ENCODE measurements around the gene FAM110C. TPM values are rescaled to one million over a fixed set of nuclear protein-coding genes. Genes with fewer than 3 reads are reported as not detected.
A peak's percentile ranks its signal among the peaks of the same experiment; 100 is the strongest.

The FAM110C gene
- total RNA-seq, 2 experiments from 2014 or later: 0.79 to 0.96 TPM

- ChIA-PET POLR2A (no interaction called here), CTCF (no interaction called here)
- Mint-ChIP-seq H3K9me3 (no peaks in the 10 kb centered on the region), H3K4me3 (no peak overlapping the region), H3K4me1 (ENCODE audit: low read depth) (peaks cover 16% of the 10 kb centered on the region), H3K27ac (no peak overlapping the region), H3K27me3 (peaks cover 28% of the 10 kb centered on the region), H3K36me3 (ENCODE audit: low read depth) (no peaks in the 10 kb centered on the region)
- intact Hi-C loops (cut with micrococcal nuclease): no loop called here
- ATAC-seq (no peak), DNase-seq (no peak)
- no peak for TF ChIP-seq CTCF (IDR thresholded peaks at IDR 0.05)
Observed at GRCh38 chr2:40465-40864, 5.8 kb downstream of the FAM110C start.

GRCh38 chr2:38155-38554 is 8.2 kb downstream of the FAM110C start:
- no peak for ATAC-seq
- ChIA-PET CTCF (no interaction called here), POLR2A (no interaction called here)
- Mint-ChIP-seq H3K9me3 (no peaks in the 10 kb centered on the region), H3K36me3 (ENCODE audit: low read depth) (no peaks in the 10 kb centered on the region), H3K27ac (no peak overlapping the region), H3K4me1 (ENCODE audit: low read depth) (peaks cover 25% of the 10 kb centered on the region), H3K27me3 (peaks cover 11% of the 10 kb centered on the region), H3K4me3 (no peak overlapping the region)
- no peak for TF ChIP-seq CTCF (IDR thresholded peaks at IDR 0.05)
- intact Hi-C loops (cut with micrococcal nuclease): no loop called here
- no peak for DNase-seq

GRCh38 chr2:36318-36717 is 10.0 kb downstream of the FAM110C start:
- POLR2A ChIA-PET: interaction anchor here (1.4 kb wide), 1 partner anchor 9 kb away, joined by 3 read pairs; the partner anchor contains the start of gene FAM110C
- Mint-ChIP-seq H3K9me3 (no peaks in the 10 kb centered on the region), H3K27ac (no peak overlapping the region), H3K36me3 (ENCODE audit: low read depth) (no peaks in the 10 kb centered on the region), H3K4me1 (ENCODE audit: low read depth) (peaks cover 23% of the 10 kb centered on the region), H3K4me3 (no peak overlapping the region), H3K27me3 (peaks cover 8% of the 10 kb centered on the region)
- intact Hi-C loops (cut with micrococcal nuclease): no loop called here
- ATAC-seq (no peak), DNase-seq (no peak)
- CTCF ChIA-PET: no interaction called here
- no peak for TF ChIP-seq CTCF (IDR thresholded peaks at IDR 0.05)

GRCh38 chr2:35852-36251 is 10.5 kb downstream of the FAM110C start:
- H3K27ac Mint-ChIP-seq: no peak overlapping the region
- no peak for TF ChIP-seq CTCF (IDR thresholded peaks at IDR 0.05)
- H3K27me3 Mint-ChIP-seq: peaks cover 8% of the 10 kb centered on the region
- DNase-seq (no peak), ATAC-seq (no peak)
- ChIA-PET POLR2A (interaction anchor here (1.4 kb wide), 1 partner anchor 10 kb away, joined by 3 read pairs; the partner anchor contains the start of gene FAM110C), CTCF (no interaction called here)
- intact Hi-C loops (cut with micrococcal nuclease): no loop called here
- H3K4me1 Mint-ChIP-seq (ENCODE audit: low read depth): peaks cover 23% of the 10 kb centered on the region
- no peaks in the 10 kb centered on the region for H3K9me3 Mint-ChIP-seq
- no peaks in the 10 kb centered on the region for H3K36me3 Mint-ChIP-seq (ENCODE audit: low read depth)
- H3K4me3 Mint-ChIP-seq: no peak overlapping the region

DNA sequence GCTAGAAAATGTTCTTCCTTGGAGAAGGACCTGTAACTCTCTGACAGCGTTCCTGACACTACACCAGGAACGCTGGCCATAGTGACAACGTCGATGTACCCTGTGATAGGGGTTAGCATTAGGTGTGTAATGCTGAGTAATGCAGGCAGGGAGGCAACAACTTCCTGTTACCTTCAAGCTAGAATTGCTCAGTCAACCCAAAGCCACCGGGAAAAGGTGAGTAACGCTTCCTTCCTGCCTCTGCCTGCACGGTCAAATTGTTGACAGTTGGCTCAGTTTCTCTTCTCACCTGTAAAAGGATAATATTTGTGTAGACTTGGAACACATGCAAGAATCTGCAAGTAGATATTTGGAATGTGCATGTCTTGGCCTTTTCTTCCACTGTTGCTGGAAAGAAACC is 12.7 kb downstream of the FAM110C start:
- H3K9me3 Mint-ChIP-seq: no peaks in the 10 kb centered on the region
- H3K4me3 Mint-ChIP-seq: peak overlapping the region; percentile 31
- intact Hi-C loops (cut with micrococcal nuclease): no loop called here
- DNase-seq: peak; percentile 75
- no peaks in the 10 kb centered on the region for H3K27me3 Mint-ChIP-seq
- POLR2A ChIA-PET: no interaction called here
- CTCF ChIA-PET: no interaction called here
- peak overlapping the region; percentile 70 for H3K27ac Mint-ChIP-seq
- peaks cover 21% of the 10 kb centered on the region for H3K4me1 Mint-ChIP-seq (ENCODE audit: low read depth)
- H3K36me3 Mint-ChIP-seq (ENCODE audit: low read depth): no peaks in the 10 kb centered on the region
- ATAC-seq: peak; percentile 92
- TF ChIP-seq CTCF (IDR thresholded peaks at IDR 0.05): no peak
